Posterior vena cava (tissue), 2 donors: Measurements from ENCODE around the gene PIK3IP1. TPM values are rescaled to one million over a fixed set of nuclear protein-coding genes. Genes with fewer than 3 reads are reported as not detected.
"Not testable (repeated sequence)": the region's sequence is repeated elsewhere in the genome, so short reads cannot be mapped to it uniquely, and the experiment has no call there.

Experiments used
- DNase-seq: peaks from one replicate; pipeline ENCODE4 v3.0.0-alpha.2; 2020; ENCODE audit warnings: low spot score
- intact Hi-C, 2 donors: fragments of 100-400 bp; cut with DNase I; formaldehyde crosslinking; loops; one replicate each; pipeline versions ENCODE4 v1.14.1 to v1.14.2; 2022 to 2023
- total RNA-seq, 2 donors: library from RNA; stranded (reverse); fragmentation: NEBNext Ultra II Directional; extraction: Animal tissue kit (Norgen Biotek cat#: 25700); gene quantifications; one replicate each; pipeline ENCODE4 v1.2.1, GENCODE V29; 2021
- donor health status: DM: yes; HTN: yes; CAD: no.
- donor health status: DM: yes; HTN: yes; CAD: no.

Gene PIK3IP1
- total RNA-seq, 2 donors from 2014 or later: 12.8 to 18.8 TPM

- no peak for DNase-seq
Observed at GRCh38 chr22:31241200-31241599, 51.1 kb downstream of the PIK3IP1 start.

GRCh38 chr22:31239771-31240370 lies 52.4 kb downstream of the PIK3IP1 start:
- no peak for DNase-seq
- intact Hi-C loops: no loop called here

More at GRCh38 chr22:31241200-31241599, 51.1 kb downstream of the PIK3IP1 start:
- intact Hi-C loops: no loop called here

GRCh38 chr22:31238057-31238456 lies 54.2 kb downstream of the PIK3IP1 start:
- intact Hi-C loops: no loop called here
- DNase-seq: no peak

- intact Hi-C loops, DNase-seq: not testable (repeated sequence)
Observed at GRCh38 chr22:31236044-31236443, 56.2 kb downstream of the PIK3IP1 start.

GRCh38 chr22:31235081-31235480 lies 57.2 kb downstream of the PIK3IP1 start:
- intact Hi-C loops: no loop called here
- no peak for DNase-seq

GRCh38 chr22:31233001-31233400 lies 59.3 kb downstream of the PIK3IP1 start:
- intact Hi-C loops: no loop called here
- DNase-seq: no peak

Other genes starting within 250 kb of the PIK3IP1 start
- 100 to 1,000 TPM; 511 to 666 TPM for gene SMTN, start 211.2 kb downstream of the PIK3IP1 start, total RNA-seq
- 100 to 1,000 TPM; 535 to 575 TPM for gene SELENOM, start 184.9 kb downstream of the PIK3IP1 start, total RNA-seq
- gene INPP5J, start 169.5 kb downstream of the PIK3IP1 start, total RNA-seq: under 1 TPM; 0.52 to 0.74 TPM
- not detected for gene PLA2G3, start 152.0 kb downstream of the PIK3IP1 start, total RNA-seq
- 10 to 100 TPM; 31.7 to 33.7 TPM for gene RNF185, start 132.3 kb downstream of the PIK3IP1 start, total RNA-seq
- gene LIMK2, start 80.2 kb downstream of the PIK3IP1 start, total RNA-seq: 10 to 100 TPM; 24.6 to 26.8 TPM
- 10 to 100 TPM; 10.8 to 14.9 TPM for gene PATZ1, start 53.9 kb upstream of the PIK3IP1 start, total RNA-seq
- 10 to 100 TPM; 37.8 to 40.3 TPM for gene DRG1, start 107.1 kb upstream of the PIK3IP1 start, total RNA-seq
- 10 to 100 TPM; 26.0 to 34.5 TPM for gene EIF4ENIF1, start 197.4 kb upstream of the PIK3IP1 start, total RNA-seq
- 10 to 100 TPM; 20.5 to 22.4 TPM for gene SFI1, start 204.0 kb upstream of the PIK3IP1 start, total RNA-seq